ENCODE data around the gene RALY. TPM values are rescaled to one million over a fixed set of nuclear protein-coding genes. Genes with fewer than 3 reads are reported as not detected.

RALY gene
- total RNA-seq: 54.7 and 61.7 TPM in 2 replicates

DNA sequence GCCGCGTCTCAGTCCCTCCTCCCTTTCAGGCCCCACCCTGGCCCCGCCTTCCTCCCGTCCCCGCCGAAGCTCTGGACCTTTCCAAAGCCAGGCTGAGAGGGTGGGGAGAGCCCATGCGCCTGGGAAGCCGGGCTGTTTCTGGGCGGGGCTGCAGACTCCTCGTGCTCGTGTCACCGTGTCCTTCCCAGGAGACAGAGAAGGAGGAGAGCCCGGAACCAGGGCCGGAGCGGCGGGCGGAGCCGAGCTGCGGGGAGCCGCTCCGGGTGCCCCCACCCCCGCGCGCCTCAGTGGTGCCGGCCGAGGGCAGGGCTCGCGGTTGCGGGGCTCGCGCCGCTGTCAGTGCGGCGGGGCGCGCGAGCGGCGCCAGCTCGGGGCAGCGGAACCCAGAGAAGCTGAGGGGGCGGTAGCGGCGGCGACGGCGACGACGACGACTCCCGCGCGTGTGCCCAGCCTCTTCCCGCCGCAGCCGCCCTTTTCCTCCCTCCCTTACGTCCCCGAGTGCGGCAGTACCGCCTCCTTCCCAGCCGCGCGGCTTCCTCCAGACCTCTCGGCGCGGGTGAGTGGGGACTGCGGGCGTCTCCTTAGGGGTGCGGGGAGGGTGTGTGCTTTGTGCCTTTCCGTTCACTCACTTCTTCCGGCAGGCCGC lies at the start of gene RALY:
RALY (plus strand) TSS at position 336 of the 646 bp plus-strand sequence. CDS start 78,164 bp downstream, outside the sequence.
- DNase-seq (ENCODE audit: low read depth in 2 of 2): peak in 1 of 2 donors; percentile 64

GRCh38 chr20:33944914-33945313 lies 48.8 kb upstream of the RALY start:
- DNase-seq (ENCODE audit: low read depth in 2 of 2): no peak

- DNase-seq (ENCODE audit: low read depth in 2 of 2): peak in 1 of 2 donors; percentile 49
Measured at GRCh38 chr20:33945391-33946081, 48.2 kb upstream of the RALY start.

- peak; percentile 57 to 66 for DNase-seq (ENCODE audit: low read depth in 2 of 2)
Measured at GRCh38 chr20:33947709-33948295, 45.9 kb upstream of the RALY start.

- no peak for DNase-seq (ENCODE audit: low read depth in 2 of 2)
Measured at GRCh38 chr20:33948480-33948879, 45.2 kb upstream of the RALY start.

DNA sequence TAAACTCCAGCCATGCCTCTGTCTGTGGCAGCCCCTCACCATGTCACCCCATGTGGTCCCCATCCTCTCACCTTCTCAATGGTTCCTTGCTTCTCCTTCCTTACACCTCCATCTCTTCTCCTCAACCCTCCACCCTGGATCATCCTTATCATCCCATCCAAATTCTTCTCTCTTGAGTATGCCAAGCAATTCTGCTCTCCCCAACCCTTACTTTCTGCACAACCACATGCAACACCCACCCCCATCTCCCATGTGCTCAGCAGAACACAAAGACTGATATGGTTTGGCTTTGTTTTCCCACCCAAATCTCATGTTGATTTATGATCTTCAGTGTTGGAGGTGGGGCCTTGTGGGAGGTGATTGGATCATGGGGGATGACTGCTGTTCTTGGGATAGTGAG lies 42.5 kb upstream of the RALY start:
- no peak for DNase-seq (ENCODE audit: low read depth in 2 of 2)

DNA sequence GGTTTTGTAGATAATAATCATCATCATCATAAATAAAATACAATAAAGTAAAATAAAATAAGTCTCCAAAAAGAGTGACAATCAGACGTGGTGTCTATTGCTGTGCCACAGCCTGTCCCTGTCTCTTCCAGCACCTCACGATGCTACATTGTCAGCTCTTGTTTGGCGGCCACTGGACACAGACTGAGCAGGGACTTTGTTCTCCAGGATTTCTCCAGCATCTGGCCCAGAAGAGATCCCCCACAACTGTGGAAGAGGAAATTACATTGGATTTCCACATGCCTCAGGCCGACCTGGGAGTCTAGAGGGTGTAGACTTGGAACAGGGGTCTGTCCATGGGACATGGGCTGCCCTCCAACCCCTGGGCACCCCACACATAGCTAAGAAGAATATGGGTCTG lies 39.2 kb upstream of the RALY start:
- no peak for DNase-seq (ENCODE audit: low read depth in 2 of 2)

DNA sequence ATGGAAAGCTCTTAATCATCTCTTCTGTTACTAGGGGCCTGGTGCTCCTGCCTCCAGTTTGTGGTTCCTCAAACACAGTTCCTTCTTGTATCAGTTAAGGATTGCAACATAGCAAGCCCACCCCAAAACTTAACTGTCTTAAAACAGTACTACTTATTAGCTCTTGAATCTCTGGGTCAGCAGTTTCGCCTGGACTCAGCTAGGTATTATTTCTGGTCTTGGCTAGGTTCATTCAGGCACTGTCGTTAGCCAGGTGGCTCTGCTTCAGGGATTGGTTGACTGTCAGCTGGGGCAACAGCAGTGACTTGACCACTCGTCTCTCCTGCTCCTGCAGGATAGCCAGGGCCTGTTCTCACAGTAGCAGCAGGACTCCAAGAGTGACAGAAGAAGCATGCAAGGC lies 30.0 kb upstream of the RALY start:
- DNase-seq (ENCODE audit: low read depth in 2 of 2): no peak

DNA sequence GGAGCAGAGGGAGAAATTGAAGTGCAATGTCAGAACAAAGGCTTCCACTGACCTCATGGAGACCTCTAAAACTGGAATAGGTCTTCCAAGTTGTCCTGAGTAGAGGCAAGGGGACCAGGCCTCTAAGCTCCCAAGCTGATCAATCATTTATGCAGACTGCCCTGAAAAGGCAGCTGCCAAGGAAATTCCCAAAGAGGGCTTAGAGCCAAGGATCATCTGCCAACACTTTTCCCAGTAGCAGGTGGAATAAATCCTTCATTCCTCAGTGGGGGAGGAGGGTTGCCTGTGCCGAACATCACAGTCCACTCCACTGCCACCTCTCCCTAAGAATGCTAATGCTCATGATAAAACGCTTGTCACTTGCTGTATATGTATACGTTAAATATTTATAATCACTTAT lies 29.3 kb upstream of the RALY start:
- no peak for DNase-seq (ENCODE audit: low read depth in 2 of 2)

- no peak for DNase-seq (ENCODE audit: low read depth in 2 of 2)
Measured at GRCh38 chr20:33967126-33967525, 26.6 kb upstream of the RALY start.

- DNase-seq (ENCODE audit: low read depth in 2 of 2): peak in 1 of 2 donors; percentile 37
Measured at GRCh38 chr20:33969563-33969962, 24.1 kb upstream of the RALY start.

GRCh38 chr20:33970229-33970628 lies 23.5 kb upstream of the RALY start:
- DNase-seq (ENCODE audit: low read depth in 2 of 2): no peak

DNA sequence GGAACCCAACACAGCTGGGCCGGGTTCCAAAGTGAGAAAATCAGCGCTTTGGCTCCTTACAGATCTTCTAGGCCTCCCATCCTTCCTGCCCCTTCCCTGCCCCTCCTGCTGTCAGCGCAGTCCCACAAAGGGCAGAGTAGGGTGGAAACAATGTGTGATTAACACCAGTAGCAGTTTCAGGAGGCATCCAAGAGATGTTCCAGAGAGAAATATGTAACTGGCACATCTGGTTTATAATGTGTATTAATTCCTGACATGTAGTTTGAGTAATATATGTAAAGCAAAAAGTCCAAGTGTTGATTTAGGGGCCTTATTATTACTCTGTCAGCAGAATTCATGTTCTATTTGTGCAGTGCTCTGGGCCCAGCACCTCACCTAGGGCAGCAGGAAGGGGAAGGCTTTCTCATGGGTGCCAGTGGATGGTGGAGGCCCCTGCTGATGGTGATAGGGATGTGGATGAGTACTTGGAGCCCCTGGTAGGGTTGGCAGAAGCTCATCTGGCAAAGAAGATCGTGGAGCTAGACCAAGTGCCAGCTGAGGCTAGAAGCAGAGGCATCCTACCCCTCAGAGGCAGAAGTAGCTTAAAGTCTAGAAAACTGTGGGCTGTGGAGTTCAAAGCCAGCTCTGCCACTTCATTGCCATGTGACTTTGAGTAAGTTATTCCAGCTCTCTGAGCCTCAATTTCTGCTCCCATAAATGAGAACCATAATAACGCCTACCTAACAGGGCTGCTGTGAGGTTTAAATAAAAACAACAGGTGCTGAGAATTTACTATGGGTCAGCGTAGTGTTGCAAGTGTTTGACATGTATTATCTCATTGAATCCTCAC lies 22.4 kb upstream of the RALY start:
- DNase-seq (ENCODE audit: low read depth in 2 of 2): no peak

GRCh38 chr20:33976959-33977358 lies 16.8 kb upstream of the RALY start:
- DNase-seq (ENCODE audit: low read depth in 2 of 2): no peak

DNA sequence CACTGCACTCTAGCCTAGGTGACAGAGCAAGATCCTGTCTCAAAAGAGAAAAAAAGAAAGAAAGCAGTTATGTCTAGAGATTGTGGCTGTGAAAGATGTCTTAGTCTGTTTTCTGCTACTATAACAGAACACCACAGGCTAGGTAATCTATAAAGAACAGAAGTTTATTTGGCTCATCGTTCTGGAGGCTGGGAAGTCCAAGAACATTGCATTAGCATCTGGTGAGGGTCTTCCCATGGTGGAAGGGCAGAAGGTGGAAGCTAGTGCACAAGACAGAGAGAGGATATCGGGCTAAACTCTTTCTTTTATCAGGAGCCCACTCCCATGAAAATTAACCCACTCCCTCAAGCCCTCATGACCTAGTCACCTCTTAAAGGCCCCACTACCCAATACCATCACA lies 16.2 kb upstream of the RALY start:
- no peak for DNase-seq (ENCODE audit: low read depth in 2 of 2)

DNA sequence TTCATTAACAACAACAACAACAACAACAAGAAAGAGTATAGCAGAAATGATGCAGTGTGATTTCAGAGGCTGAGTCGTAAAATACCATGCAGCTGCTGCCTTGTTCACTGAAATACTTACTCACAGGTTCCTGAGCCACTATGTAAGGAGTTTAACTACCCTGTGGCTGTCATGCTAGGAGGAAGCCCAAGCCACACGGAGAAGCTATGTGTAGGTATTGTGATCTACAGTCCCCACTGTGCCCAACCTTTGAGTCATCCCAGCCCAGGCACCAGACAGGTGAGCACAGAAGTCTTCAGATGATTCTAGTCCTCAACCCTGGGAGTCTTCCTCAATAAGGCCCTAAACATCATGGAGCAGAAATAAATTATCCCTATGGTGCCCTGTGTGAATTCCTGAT lies 14.6 kb upstream of the RALY start:
- DNase-seq (ENCODE audit: low read depth in 2 of 2): no peak

DNA sequence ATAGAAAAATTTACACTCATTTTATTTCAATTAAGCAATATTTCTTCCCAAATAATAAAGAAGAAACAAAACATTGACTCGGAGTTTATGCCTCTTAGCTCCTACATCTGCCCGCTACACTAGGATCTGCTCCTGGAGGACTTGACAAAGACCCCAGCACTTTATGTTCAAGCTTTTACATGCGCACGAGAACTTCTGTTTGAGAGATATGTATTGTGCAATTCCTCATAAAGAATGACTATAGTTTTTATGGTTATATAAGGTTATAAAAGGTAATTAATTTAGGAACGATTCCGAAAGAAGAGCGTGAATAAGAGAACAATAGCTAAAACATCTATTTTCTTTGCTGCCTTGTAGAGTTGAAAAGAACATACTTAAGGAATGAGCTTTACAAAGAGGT lies 12.4 kb upstream of the RALY start:
- no peak for DNase-seq (ENCODE audit: low read depth in 2 of 2)

- DNase-seq (ENCODE audit: low read depth in 2 of 2): peak in 1 of 2 donors; percentile 5
Measured at GRCh38 chr20:33981964-33982363, 11.7 kb upstream of the RALY start.

DNA sequence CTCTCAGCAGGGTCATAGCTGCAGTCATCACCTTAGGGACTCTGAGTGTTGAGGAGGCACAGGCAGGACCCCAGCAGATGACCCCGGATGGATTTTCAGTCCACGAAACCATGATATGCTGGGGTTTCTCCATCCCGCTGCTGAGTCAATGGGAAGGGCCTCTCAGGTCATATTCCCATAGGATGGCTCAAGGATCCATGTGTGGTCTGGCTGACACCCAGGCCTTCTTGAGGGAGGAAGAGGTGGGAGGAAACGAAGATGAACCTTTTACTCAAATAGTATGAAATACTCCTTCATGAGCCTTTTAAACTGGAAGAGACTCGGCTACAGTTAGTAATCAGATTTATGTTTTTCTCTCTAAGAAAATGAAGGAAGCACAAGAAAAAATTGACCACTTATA lies 10.3 kb upstream of the RALY start:
- no peak for DNase-seq (ENCODE audit: low read depth in 2 of 2)

DNA sequence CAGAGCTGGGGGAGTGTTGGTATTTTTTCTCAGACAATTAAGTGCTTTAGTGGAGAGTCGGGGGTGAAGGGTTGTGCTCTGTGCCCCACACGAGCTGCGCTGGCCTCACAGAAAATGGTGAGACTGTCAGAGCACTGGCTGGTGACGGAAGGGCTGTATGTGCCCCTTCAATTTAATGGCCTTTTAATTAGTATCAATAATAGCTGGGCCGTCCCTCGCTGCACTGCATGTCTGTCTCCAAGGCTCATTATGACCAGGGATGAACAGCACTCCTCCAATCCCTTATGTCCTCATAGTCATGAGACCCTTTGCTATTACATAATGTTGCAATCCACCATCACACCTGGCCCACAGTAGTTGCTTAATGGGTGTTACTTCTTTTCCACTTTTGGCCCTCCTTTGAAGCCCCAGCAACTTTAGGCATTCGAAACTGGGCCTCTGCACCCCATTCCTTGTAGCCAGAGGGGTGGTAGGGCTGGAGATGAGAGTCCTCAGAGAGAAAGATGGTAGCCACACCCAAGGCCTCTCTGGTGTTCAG lies 9.5 kb upstream of the RALY start:
- no peak for DNase-seq (ENCODE audit: low read depth in 2 of 2)

- DNase-seq (ENCODE audit: low read depth in 2 of 2): no peak
Measured at GRCh38 chr20:33985280-33985679, 8.4 kb upstream of the RALY start.

- no peak for DNase-seq (ENCODE audit: low read depth in 2 of 2)
Measured at GRCh38 chr20:33985830-33986229, 7.9 kb upstream of the RALY start.
